GM12873 (cell line): ENCODE data around the gene RPN1.

Experiments
- TF ChIP-seq, protein P1 (sequence below): IDR thresholded peaks from 2 replicates; pipeline ENCODE4 v1.5.1; 2012; ENCODE audit warnings: low read depth, mild to moderate bottlenecking, moderate library complexity, low read length, control low read depth; ENCODE audit not compliant: insufficient read depth; ENCODE audit errors: missing control alignments

RPN1 gene

DNA sequence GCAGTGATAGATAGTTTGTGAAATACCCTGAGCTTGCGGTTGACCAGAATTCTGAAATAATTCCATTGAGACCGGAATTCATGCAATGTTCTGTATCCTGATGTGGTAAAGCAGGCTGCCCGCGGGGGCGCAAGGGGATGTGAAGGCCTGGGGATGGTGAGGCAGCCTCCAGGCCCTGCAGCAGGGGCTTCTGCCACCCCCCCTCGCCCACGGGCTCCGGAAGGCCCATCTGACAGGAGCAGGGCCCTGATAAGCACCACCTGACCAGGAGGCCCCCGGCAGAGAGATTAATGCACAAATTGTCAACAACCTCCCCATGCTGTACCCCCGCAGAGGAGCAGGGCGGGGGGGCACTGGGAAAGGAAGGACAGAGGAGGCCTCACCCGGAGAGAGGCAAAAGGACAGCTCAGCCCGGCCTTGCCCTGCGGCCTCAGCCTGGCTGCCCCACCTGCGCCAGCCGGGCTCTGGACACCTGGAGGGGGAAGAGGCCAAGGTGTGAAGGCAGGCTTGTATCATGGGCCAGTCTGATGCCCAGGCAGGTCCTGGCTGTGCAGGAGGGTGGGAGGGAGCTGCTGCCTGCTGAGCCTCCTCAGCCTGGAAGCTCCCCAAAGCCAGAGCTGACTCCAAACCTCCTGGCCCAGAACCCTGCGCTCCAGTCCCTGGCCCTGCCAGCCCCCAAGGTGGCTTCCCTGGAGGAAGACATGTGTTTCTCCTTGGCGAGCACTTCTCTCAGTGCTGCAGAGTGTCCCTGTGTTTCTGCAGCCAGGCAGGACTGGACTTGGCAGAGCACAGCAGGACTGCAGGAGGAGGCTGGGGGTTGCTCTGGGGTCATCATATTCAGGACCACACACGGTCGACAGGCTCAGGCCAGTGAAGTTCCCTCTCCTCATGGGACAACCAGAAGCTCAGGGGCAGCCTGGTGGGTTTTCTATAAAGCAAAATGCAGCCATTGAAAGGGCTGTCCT lies 46.5 kb downstream of the RPN1 start:
- TF ChIP-seq, protein P1, sequence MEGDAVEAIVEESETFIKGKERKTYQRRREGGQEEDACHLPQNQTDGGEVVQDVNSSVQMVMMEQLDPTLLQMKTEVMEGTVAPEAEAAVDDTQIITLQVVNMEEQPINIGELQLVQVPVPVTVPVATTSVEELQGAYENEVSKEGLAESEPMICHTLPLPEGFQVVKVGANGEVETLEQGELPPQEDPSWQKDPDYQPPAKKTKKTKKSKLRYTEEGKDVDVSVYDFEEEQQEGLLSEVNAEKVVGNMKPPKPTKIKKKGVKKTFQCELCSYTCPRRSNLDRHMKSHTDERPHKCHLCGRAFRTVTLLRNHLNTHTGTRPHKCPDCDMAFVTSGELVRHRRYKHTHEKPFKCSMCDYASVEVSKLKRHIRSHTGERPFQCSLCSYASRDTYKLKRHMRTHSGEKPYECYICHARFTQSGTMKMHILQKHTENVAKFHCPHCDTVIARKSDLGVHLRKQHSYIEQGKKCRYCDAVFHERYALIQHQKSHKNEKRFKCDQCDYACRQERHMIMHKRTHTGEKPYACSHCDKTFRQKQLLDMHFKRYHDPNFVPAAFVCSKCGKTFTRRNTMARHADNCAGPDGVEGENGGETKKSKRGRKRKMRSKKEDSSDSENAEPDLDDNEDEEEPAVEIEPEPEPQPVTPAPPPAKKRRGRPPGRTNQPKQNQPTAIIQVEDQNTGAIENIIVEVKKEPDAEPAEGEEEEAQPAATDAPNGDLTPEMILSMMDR, result no peak

DNA sequence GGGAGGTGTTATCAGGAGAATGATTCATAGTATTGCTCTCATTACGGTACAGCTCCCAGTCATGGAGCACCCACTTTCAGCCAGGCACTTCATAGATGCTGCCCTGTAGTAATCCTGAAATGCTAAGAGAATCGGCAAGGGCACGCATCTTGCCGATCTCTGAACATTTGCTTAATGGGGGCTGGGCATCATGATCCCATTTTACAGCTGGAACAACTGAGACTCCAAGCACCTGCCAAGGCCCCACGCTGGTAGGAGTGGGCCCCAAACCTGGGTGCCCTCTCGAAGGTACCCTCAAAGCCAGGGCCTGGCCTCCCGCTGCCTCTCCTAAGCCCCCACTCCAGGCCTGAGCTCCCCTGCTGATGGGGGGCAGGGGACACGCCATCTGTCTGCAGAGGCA lies 47.3 kb downstream of the RPN1 start:
- TF ChIP-seq, protein P1, result no peak

DNA sequence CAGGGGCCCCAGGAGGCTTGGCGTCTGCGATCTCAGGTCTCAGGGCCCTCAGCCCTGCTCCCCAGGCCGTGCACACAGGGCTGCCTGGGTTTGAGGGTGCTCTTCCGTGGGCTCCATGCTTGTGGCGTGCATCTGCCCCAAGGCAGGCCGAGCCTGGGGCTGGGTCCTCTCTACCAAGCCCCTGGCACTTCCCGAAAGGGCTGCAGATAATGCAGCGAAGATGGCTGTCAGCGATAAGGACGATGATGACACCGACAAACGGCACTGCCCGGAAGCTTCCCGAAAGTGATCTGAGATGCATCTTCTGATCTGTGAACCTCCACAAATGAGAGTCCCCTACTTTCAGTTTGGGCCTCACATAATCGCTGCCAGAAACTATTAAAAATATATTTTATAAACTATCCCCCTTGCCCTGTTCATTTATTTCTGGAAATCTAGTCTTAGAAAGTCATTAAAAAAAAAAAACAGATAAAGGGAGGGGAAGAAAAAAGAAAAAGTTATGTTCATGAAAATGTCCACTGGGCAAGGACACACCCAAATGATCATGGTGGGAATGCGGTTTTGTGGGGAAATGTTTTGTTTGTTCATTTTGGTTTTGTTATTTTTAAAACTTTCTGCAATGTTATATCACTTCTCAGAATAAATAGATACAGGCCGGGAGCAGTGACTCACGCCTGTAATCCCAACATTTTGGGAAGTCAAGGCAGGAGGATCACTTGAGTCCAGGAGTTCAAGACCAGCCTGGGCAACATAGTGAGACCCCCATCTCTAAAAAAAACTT lies 51.5 kb downstream of the RPN1 start:
- TF ChIP-seq, protein P1, result no peak

DNA sequence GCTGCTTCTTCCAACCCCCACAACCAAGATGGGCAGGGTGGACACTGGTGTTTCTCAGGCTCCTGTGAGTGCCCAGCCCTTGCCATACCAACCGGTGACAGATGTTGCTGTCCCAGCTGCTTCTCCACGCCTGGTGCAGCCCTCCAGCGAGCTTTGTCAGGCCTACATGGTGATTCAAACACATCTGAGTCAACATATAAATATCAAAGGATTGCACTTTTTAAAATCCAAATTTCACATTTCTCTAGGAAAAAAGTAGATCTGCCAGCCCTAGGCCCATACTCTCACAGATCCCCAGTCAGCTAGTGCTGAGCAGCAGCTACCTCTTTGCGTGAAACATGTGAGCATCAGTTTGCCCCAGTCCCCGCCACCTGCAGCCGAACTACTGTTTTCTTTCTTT lies 52.7 kb downstream of the RPN1 start:
- TF ChIP-seq, protein P1, result no peak

DNA sequence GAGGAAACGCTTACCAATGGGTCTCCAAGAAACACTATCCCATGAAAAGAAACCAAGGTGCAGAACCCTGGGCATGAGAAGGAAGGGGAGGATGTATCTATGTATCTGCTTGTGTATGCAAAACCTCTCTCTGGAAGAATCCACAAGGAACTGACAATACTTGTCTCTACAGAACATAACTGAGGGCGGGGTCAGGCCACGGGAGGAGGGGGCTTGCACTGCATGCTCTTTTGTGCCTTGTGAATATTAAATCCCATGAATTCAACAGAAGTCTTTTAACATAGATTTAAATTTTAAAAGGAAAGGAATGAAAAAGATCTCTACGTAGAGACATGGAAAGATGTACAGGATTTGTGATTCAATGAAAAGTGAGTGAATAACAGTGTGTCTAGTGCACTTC lies 57.8 kb downstream of the RPN1 start:
- TF ChIP-seq, protein P1, result no peak

DNA sequence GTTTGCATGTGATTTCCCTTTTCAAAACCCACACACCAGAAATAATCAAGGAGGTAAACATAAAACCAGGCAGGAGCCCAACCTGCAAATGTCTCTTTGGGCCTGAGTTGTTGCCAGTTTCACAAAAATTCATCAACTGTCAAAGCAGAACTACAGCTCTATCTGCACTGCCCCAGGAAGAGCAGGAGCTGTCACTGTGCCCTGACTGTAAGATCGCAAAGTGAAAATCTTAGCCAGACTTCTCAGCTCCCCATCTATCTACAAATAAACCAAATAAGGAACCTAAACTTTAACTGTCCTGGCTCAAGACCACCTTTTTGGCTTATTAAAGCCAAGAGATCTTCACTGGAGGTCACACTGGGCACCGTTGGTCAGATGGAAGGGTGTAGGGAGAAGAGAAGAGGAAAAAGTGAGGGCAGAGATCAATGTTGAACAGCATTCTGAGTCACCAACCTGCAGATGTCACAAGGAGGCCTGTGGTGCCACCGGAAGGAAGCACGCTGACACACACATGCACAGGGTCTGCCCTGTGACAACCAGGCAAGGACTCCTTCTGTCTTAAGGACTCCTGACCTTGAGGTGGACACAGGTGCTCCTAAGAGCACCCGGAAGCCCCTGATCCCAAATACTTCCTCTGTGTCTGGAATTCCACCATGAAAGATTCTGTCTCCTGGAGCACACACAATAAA lies 58.7 kb downstream of the RPN1 start:
- TF ChIP-seq, protein P1, result no peak
